HUES48 (cell line): ENCODE measurements around the gene MAD2L2.
"Not testable (repeated sequence)": the region's sequence is repeated elsewhere in the genome, so short reads cannot be mapped to it uniquely, and the experiment has no call there.

Source experiments
- H3K27ac ChIP-seq: one replicate; pipeline ENCODE4 v1.7.0; 2013; ENCODE audit warnings: low read depth, low read length, inconsistent platforms
- H3K27me3 ChIP-seq: 2 replicates; pipeline ENCODE4 v1.6.1; 2013; ENCODE audit warnings: mild to moderate bottlenecking, low read length; ENCODE audit not compliant: control insufficient read depth, insufficient read depth
- H3K36me3 ChIP-seq: 2 replicates; pipeline ENCODE4 v1.6.1; 2013; ENCODE audit warnings: low read length; ENCODE audit not compliant: control insufficient read depth, insufficient read depth
- H3K4me1 ChIP-seq: 2 replicates; pipeline ENCODE4 v1.6.1; 2013; ENCODE audit warnings: mild to moderate bottlenecking, low read length; ENCODE audit not compliant: control insufficient read depth, insufficient read depth
- H3K4me3 ChIP-seq: 2 replicates; pipeline ENCODE4 v1.5.1; 2013; ENCODE audit warnings: mild to moderate bottlenecking, low read depth, low read length
- H3K9ac ChIP-seq: 2 replicates; pipeline ENCODE4 v1.6.1; 2013; ENCODE audit warnings: mild to moderate bottlenecking, low read depth, low read length, moderate library complexity
- H3K9me3 ChIP-seq: 2 replicates; pipeline ENCODE4 v1.6.1; 2013; ENCODE audit warnings: low read length; ENCODE audit not compliant: control insufficient read depth, insufficient read depth

The MAD2L2 gene

GRCh38 chr1:11643782-11644181 lies 37.2 kb downstream of the MAD2L2 start:
- H3K9me3 ChIP-seq: no peaks in the 10 kb centered on the region
- no peak overlapping the region for H3K4me3 ChIP-seq
- H3K27me3 ChIP-seq: no peaks in the 10 kb centered on the region
- no peak overlapping the region for H3K9ac ChIP-seq
- H3K4me1 ChIP-seq: peaks cover 4% of the 10 kb centered on the region; the same call in 1 of the 2 replicates
- no peak overlapping the region for H3K27ac ChIP-seq
- H3K36me3 ChIP-seq: 0 out of 2 replicates have a peak, but pooled peaks cover 2% of the 10 kb centered on the region

GRCh38 chr1:11642418-11643017 lies 38.4 kb downstream of the MAD2L2 start:
- not testable (repeated sequence) for H3K9ac ChIP-seq, H3K27ac ChIP-seq, H3K9me3 ChIP-seq, H3K4me1 ChIP-seq, H3K36me3 ChIP-seq, H3K27me3 ChIP-seq, H3K4me3 ChIP-seq

- Histone ChIP-seq H3K27ac (no peak overlapping the region), H3K9me3 (no peaks in the 10 kb centered on the region), H3K36me3 (no peaks in the 10 kb centered on the region), H3K27me3 (no peaks in the 10 kb centered on the region), H3K4me3 (no peak overlapping the region), H3K9ac (no peak overlapping the region), H3K4me1 (no peaks in the 10 kb centered on the region)
Observed at GRCh38 chr1:11641776-11642305, 39.1 kb downstream of the MAD2L2 start.

GRCh38 chr1:11640944-11641343 lies 40.0 kb downstream of the MAD2L2 start:
- no peaks in the 10 kb centered on the region for H3K27me3 ChIP-seq
- H3K4me1 ChIP-seq: no peaks in the 10 kb centered on the region
- H3K36me3 ChIP-seq: no peaks in the 10 kb centered on the region
- no peak overlapping the region for H3K9ac ChIP-seq
- H3K4me3 ChIP-seq: no peak overlapping the region
- H3K9me3 ChIP-seq: no peaks in the 10 kb centered on the region
- no peak overlapping the region for H3K27ac ChIP-seq

- H3K9me3 ChIP-seq: no peaks in the 10 kb centered on the region
- no peaks in the 10 kb centered on the region for H3K4me1 ChIP-seq
- no peaks in the 10 kb centered on the region for H3K36me3 ChIP-seq
- H3K9ac ChIP-seq: no peak overlapping the region
- no peak overlapping the region for H3K27ac ChIP-seq
- H3K27me3 ChIP-seq: no peaks in the 10 kb centered on the region
- H3K4me3 ChIP-seq: no peak overlapping the region
Observed at GRCh38 chr1:11640101-11640500, 40.8 kb downstream of the MAD2L2 start.

- Histone ChIP-seq H3K4me3 (no peak overlapping the region), H3K9me3 (no peaks in the 10 kb centered on the region), H3K9ac (no peak overlapping the region), H3K4me1 (no peaks in the 10 kb centered on the region), H3K36me3 (no peaks in the 10 kb centered on the region), H3K27me3 (no peaks in the 10 kb centered on the region), H3K27ac (no peak overlapping the region)
Observed at GRCh38 chr1:11639372-11639771, 41.6 kb downstream of the MAD2L2 start.

- no peaks in the 10 kb centered on the region for H3K36me3 ChIP-seq
- no peaks in the 10 kb centered on the region for H3K4me1 ChIP-seq
- no peak overlapping the region for H3K9ac ChIP-seq
- no peaks in the 10 kb centered on the region for H3K9me3 ChIP-seq
- H3K4me3 ChIP-seq: no peak overlapping the region
- no peaks in the 10 kb centered on the region for H3K27me3 ChIP-seq
- no peak overlapping the region for H3K27ac ChIP-seq
Observed at GRCh38 chr1:11638121-11638520, 42.8 kb downstream of the MAD2L2 start.

GRCh38 chr1:11634365-11635192 lies 46.4 kb downstream of the MAD2L2 start:
- Histone ChIP-seq H3K27me3 (no peaks in the 10 kb centered on the region), H3K4me1 (no peaks in the 10 kb centered on the region), H3K36me3 (no peaks in the 10 kb centered on the region), H3K9me3 (no peaks in the 10 kb centered on the region), H3K9ac (no peak overlapping the region), H3K27ac (no peak overlapping the region), H3K4me3 (no peak overlapping the region)

- Histone ChIP-seq H3K27ac (no peak overlapping the region), H3K36me3 (no peaks in the 10 kb centered on the region), H3K4me1 (no peaks in the 10 kb centered on the region), H3K9me3 (no peaks in the 10 kb centered on the region), H3K27me3 (no peaks in the 10 kb centered on the region), H3K9ac (no peak overlapping the region), H3K4me3 (no peak overlapping the region)
Observed at GRCh38 chr1:11629184-11630016, 51.5 kb downstream of the MAD2L2 start.

GRCh38 chr1:11628767-11629166 lies 52.2 kb downstream of the MAD2L2 start:
- Histone ChIP-seq H3K36me3 (no peaks in the 10 kb centered on the region), H3K27me3 (no peaks in the 10 kb centered on the region), H3K27ac (no peak overlapping the region), H3K4me1 (no peaks in the 10 kb centered on the region), H3K9ac (no peak overlapping the region), H3K9me3 (no peaks in the 10 kb centered on the region), H3K4me3 (no peak overlapping the region)
